GM12891 (cell line): ENCODE data around the gene TNFAIP8.

ENCODE experiments used
- PAX5 ChIP-seq: IDR thresholded peaks from 2 replicates; pipeline ENCODE4 v1.6.1; 2011; ENCODE audit warnings: low read length, moderate library complexity, mild to moderate bottlenecking; ENCODE audit not compliant: insufficient read depth, severe bottlenecking
- POLR2A ChIP-seq: IDR thresholded peaks from 2 replicates; pipeline ENCODE4 v1.6.1; 2011; ENCODE audit warnings: low read depth, low read length, control low read depth
- POLR2AphosphoS5 ChIP-seq: IDR thresholded peaks from 2 replicates; pipeline ENCODE4 v1.6.1; 2011; ENCODE audit warnings: low read depth, low read length, control low read depth

DNA sequence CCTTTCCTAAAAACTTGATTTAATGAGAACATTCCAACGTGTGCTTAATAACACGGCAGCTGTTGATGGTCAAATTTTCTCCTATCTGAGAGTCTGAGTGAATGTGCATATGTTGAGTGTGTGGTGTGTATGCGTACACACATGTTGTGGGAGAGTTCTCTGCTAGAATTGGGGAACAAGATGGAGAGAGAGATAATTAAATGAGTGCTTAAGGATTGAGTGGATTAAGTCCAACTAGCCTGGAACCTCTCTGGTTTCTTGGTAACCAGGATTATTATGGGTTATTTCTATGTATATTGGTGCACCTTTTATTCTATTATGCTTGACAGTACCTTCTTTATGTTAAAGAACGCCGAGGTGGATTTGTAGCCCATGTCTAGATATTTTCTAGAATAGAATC lies 36.4 kb upstream of the TNFAIP8 start:
- TF ChIP-seq POLR2A (no peak), POLR2AphosphoS5 (no peak), PAX5 (no peak)
